Neutrophil (primary cell): ENCODE measurements around the gene OCEL1.

Experiments used
- H3K27ac ChIP-seq: fragments of 200-600 bp; sonication (generic); 2 replicates; pipeline ENCODE4 v1.5.1; 2016; ENCODE audit warnings: mild to moderate bottlenecking, moderate library complexity
- H3K27me3 ChIP-seq: fragments of 200-600 bp; sonication (generic); 2 replicates; pipeline ENCODE4 v1.6.0; 2016; ENCODE audit warnings: mild to moderate bottlenecking
- H3K36me3 ChIP-seq: fragments of 200-600 bp; sonication (generic); 2 replicates; pipeline ENCODE4 v1.5.1; 2017
- H3K4me1 ChIP-seq, 2 experiments: fragments of 200-600 bp in 1 of 2; sonication (generic) in 1 of 2; 1 replicate in 1 of 2; 2 replicates in 1 of 2; pipeline versions ENCODE4 v1.5.1 to v1.6.1; 2013 to 2016; ENCODE audit warnings: low read depth in 1 of 2, low read length in 1 of 2, mild to moderate bottlenecking in 1 of 2, moderate library complexity in 1 of 2; ENCODE audit not compliant: control insufficient read depth in 1 of 2, insufficient read depth in 1 of 2
- H3K4me3 ChIP-seq, 2 experiments: fragments of 200-600 bp in 1 of 2; sonication (generic) in 1 of 2; 1 replicate in 1 of 2; 2 replicates in 1 of 2; pipeline ENCODE4 v1.5.1; 2013 to 2016; ENCODE audit warnings: low read depth in 1 of 2, low read length in 1 of 2, mild to moderate bottlenecking in 1 of 2, moderate library complexity in 1 of 2
- H3K9me3 ChIP-seq: fragments of 200-600 bp; sonication (generic); 2 replicates; pipeline ENCODE4 v1.5.1; 2016
- TF ChIP-seq, protein P1 (sequence below): fragments of 200-600 bp; sonication (generic); IDR thresholded peaks from 2 replicates; pipeline ENCODE4 v1.5.1; 2016; ENCODE audit warnings: antibody characterized with exemption

The OCEL1 gene

DNA sequence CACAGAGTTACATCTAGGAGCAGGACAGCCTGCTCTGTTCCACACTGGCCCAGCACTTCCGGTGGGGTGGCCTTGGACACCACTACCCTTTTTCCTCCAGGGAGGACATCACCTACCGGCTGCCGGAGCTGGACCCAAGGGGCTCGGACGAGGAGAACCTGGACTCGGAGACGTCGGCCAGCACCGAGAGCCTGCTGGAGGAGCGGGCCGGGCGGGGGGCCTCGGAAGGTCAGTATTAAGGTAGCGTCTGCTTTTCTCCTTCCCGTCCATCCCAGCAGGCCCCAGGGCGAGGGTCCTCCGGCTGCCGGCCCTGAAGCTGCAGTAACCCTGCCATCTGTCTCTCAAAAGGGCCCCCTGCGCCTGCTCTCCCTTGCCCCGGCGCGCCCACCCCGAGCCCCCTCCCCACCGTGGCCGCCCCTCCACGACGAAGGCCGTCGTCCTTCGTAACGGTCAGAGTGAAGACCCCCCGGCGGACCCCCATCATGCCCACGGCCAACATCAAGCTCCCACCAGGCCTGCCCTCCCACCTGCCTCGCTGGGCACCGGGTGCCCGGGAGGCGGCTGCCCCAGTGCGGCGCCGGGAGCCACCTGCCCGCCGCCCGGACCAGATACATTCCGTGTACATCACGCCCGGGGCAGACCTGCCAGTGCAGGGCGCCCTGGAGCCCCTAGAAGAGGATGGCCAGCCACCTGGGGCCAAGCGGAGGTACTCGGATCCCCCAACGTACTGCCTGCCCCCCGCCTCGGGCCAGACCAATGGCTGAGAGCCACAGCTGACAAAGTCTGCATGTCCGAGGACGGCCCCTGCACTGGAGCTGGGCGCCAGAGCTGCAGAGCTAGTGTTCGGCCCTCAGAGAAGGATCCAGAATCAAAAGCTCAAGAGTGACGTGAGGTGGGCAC is 14.2 kb upstream of the OCEL1 start:
- Histone ChIP-seq H3K4me3 (no peak overlapping the region), H3K27ac (no peak overlapping the region), H3K4me1 (peaks cover 12 to 13% of the 10 kb centered on the region in 2 experiments), H3K27me3 (no peaks in the 10 kb centered on the region), H3K36me3 (peaks cover 68% of the 10 kb centered on the region), H3K9me3 (no peaks in the 10 kb centered on the region)
- TF ChIP-seq, protein P1, sequence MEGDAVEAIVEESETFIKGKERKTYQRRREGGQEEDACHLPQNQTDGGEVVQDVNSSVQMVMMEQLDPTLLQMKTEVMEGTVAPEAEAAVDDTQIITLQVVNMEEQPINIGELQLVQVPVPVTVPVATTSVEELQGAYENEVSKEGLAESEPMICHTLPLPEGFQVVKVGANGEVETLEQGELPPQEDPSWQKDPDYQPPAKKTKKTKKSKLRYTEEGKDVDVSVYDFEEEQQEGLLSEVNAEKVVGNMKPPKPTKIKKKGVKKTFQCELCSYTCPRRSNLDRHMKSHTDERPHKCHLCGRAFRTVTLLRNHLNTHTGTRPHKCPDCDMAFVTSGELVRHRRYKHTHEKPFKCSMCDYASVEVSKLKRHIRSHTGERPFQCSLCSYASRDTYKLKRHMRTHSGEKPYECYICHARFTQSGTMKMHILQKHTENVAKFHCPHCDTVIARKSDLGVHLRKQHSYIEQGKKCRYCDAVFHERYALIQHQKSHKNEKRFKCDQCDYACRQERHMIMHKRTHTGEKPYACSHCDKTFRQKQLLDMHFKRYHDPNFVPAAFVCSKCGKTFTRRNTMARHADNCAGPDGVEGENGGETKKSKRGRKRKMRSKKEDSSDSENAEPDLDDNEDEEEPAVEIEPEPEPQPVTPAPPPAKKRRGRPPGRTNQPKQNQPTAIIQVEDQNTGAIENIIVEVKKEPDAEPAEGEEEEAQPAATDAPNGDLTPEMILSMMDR = no peak

- no peaks in the 10 kb centered on the region for H3K9me3 ChIP-seq
- H3K27me3 ChIP-seq = no peaks in the 10 kb centered on the region
- TF ChIP-seq, protein P1 = no peak
- peaks cover 55% of the 10 kb centered on the region for H3K36me3 ChIP-seq
- H3K27ac ChIP-seq = peak overlapping the region; percentile 59
- peaks cover 12 to 13% of the 10 kb centered on the region in 2 experiments for H3K4me1 ChIP-seq
- H3K4me3 ChIP-seq = no peak overlapping the region
Measured at GRCh38 chr19:17213334-17213733, 12.7 kb upstream of the OCEL1 start.

GRCh38 chr19:17214508-17215126 is 11.4 kb upstream of the OCEL1 start:
- H3K36me3 ChIP-seq = peaks cover 46% of the 10 kb centered on the region
- peak overlapping the region; percentile 68 to 82 for H3K4me3 ChIP-seq
- H3K27me3 ChIP-seq = no peaks in the 10 kb centered on the region
- H3K9me3 ChIP-seq = no peaks in the 10 kb centered on the region
- H3K27ac ChIP-seq = peak overlapping the region; percentile 94
- H3K4me1 ChIP-seq = peaks cover 12 to 13% of the 10 kb centered on the region in 2 experiments
- TF ChIP-seq, protein P1 = no peak

GRCh38 chr19:17215127-17215971 is 10.7 kb upstream of the OCEL1 start, which contains the start of gene USE1:
Gene USE1 (plus strand): TSS chr19:17215357. CDS start chr19:17215406, 49 bp downstream.
- Histone ChIP-seq H3K36me3 (peaks cover 38% of the 10 kb centered on the region), H3K27ac (peak within 1 kb of the TSS; percentile 94), H3K4me3 (peak within 1 kb of the TSS; percentile 68 to 82), H3K9me3 (no peaks in the 10 kb centered on the region), H3K27me3 (no peaks in the 10 kb centered on the region), H3K4me1 (peaks cover 12 to 13% of the 10 kb centered on the region in 2 experiments)
- TF ChIP-seq, protein P1 = peak; percentile 50

- peaks cover 30% of the 10 kb centered on the region for H3K36me3 ChIP-seq
- H3K4me3 ChIP-seq = peak overlapping the region in 1 of 2 experiments; percentile 68
Measured at GRCh38 chr19:17216058-17216670, 9.9 kb upstream of the OCEL1 start.

More at GRCh38 chr19:17216058-17216670, 9.9 kb upstream of the OCEL1 start:
- peak overlapping the region; percentile 94 for H3K27ac ChIP-seq
- no peaks in the 10 kb centered on the region for H3K27me3 ChIP-seq
- TF ChIP-seq, protein P1 = no peak
- no peaks in the 10 kb centered on the region for H3K9me3 ChIP-seq
- H3K4me1 ChIP-seq = peaks cover 12 to 13% of the 10 kb centered on the region in 2 experiments
